Hippocampal formation (tissue), 2 donors: ENCODE results near the gene RIT2.
"Not testable (repeated sequence)": the region's sequence is repeated elsewhere in the genome, so short reads cannot be mapped to it uniquely, and the experiment has no call there.

Experiments used
- DNase-seq, 2 donors: peaks; one replicate each; lab custom pipeline; 2025; lab: John Stamatoyannopoulos, UW

Gene RIT2

GRCh38 chr18:42838546-42839145, 276.8 kb downstream of the RIT2 start:
- no peak for DNase-seq

GRCh38 chr18:42830936-42831335, 284.5 kb downstream of the RIT2 start:
- DNase-seq = no peak

DNA sequence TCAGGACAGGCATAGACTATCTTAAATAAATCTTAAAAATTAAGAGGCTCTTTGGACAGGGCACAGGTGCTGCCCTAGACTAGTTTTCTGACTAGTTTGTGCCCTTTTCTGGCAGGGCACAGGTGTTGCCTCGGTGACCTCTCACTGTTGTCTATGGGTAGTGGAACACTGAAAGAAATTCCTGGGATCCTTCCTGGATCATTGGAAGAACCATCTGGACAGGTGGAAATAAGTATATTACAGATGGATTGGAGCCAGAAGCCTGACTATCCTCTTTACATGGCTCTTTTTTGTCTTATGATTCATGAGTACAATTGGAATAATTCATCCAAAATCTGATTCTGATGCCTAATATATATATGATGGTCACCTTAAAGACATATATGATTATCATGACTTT, 286.6 kb downstream of the RIT2 start:
- no peak for DNase-seq

- DNase-seq = no peak
Observed at GRCh38 chr18:42824178-42824577, 291.3 kb downstream of the RIT2 start.

DNA sequence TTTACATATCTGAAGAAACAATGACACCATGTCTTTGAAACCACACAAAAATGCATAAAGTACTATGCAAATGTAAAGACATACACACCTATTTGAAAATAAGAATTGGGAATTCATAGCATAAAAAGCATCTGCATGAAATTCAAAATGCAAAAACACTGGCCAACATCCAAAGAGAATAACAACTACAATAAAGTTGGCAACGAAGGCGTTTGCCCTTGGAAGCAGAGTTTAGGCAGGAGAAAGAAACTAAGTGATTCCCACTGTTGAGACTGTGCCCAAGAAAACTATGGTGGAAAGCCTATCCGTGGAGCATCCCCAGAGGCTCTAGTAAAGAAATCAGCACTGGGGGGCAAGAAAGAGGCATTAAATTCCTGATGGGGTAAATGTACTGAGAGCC, 292.8 kb downstream of the RIT2 start:
- DNase-seq = no peak

DNA sequence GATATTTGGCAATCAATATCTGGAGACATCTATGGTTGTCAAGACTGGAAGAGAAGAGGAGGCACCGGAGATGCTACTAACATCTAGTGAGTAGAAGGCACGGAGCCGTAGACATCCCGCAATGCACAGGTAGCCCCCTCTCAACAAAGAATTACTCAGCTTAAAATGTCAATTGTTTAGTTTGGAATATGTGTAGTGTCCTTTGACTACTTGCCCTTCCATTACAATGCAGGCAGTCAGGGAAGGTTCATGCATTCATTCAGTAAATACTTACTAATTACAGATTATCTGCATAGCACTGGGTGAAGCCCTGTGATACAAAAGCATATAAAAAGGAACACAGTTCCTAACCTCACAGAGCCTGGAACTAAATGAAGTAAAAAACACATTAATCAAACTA, 294.0 kb downstream of the RIT2 start:
- DNase-seq = no peak

DNA sequence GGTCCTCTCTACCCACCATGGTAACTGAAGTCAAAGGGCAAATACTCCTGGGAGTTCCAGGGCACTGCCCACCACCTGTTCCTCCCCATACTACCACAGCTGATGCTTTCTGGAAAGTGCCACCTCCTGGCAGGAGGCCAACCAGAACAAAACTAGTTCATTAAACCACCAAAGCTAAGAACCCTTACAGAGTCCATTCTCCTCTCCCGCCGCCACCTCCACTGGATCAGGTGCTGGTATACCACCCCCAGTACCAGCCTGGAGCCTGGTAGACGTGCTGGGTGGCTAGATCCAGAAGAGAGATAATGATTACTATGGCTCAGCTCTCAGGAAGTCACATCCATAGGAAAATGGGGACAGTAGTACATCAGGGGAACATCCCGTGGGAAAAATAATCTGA, 300.9 kb downstream of the RIT2 start:
- DNase-seq = no peak

DNA sequence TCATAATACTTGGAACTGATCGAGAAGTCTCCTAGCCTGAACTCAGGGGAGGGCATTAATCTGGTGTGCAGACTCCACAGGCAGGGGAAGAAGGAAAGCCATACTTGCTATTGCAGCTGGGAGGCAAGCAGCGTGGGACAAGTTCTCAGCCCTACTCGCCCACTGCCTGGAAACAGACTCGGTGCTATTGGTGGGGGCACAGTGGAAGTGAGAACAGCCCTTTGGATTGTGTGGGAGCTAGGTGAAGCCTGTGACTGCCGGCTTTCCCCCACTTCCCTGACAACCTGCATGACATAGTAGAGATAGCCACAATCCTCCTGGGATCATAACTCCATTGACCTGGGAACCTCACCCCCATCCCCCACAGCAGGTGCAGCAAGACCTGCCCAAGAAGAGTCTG, 301.3 kb downstream of the RIT2 start:
- no peak for DNase-seq

- DNase-seq = no peak
Observed at GRCh38 chr18:42813570-42813969, 301.9 kb downstream of the RIT2 start.

DNA sequence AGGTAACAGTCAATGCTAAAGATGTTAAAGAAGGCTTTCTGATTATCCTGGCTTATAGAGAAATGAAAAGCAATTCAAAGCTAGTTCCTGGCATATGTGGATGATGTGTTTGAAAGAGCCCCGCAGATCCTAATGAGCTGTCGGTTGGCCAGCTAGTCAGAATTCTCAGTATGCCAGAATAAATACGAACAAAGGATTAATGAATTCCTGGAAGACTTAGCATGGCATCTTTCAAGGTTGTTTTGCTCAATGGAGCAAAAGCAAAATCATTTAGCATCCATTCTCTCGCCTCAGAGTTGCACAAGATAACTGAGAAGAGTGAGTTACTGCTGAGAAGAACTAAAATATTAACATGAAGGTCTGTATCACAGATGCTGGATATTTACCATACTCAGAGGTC, 307.6 kb downstream of the RIT2 start:
- DNase-seq = peak in 1 of 2 donors; percentile 6

DNA sequence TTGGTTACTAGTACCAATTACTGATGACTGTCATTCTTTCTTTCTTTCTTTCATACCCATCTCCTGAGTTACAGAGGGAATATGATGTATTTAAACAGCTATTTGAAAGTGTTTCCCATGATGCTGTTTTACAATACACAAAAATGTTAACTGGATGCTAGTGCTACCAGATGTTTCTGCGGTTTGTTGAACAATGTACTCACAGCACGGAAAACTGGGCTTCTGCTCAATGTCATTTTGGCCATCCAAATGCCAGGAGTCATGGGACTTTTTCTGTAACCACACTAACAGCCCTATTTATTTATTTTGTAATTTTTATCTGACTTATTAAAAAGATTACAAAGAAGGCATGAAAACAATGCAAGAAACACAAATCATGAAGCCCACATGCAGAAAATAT, 313.8 kb downstream of the RIT2 start:
- DNase-seq = no peak

DNA sequence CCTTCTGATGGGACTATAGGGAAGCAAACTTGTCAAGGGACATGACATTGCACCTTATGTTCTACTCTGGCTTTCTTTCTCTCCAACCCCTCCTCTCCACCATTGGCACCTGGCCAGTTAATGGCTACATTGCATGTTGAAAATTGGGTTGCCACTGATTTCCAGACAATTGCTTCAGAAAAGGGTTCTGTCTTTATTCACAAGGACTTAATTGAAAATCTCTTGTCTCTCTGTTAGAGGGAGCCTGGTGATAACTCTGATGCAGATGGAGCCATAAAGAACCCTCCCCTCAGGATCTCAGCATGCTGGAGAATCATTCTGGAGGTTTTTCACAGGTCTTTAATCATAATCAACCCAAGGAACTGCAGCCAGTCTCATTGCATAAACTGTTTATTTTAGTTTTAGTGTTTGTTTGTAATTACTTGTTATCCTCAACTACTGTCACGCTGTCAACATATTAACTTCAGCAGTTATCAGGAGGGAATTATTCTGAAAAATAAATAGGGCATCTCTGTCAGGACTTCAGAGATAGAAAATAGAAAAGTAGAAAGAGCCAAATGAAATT, 316.8 kb downstream of the RIT2 start:
- no peak for DNase-seq

DNA sequence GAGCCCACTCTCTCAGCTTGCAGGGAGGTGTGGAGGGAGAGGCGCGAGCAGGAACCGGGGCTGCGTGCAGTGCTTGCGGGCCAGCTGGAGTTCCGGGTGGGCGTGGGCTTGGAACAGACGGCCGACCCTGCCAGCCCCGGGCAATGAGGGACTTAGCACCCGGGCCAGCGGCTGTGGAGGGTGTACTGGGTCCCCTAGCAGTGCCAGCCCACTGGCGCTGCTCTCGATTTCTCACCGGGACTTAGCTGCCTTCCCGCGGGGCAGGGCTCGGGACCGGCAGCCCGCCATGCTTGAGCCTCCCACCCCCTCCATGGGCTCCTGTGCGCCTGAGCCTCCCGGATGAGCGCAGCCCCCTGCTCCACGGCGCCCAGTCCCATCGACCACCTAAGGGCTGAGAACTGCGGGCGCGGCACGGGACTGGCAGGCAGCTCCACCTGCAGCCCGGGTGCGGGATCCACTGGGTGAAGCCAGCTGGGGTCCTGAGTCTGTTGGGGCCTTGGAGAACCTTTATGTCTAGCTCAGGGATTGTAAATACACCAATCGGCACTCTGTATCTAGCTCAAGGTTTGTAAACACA, 320.2 kb downstream of the RIT2 start:
- DNase-seq = not testable (repeated sequence)

DNA sequence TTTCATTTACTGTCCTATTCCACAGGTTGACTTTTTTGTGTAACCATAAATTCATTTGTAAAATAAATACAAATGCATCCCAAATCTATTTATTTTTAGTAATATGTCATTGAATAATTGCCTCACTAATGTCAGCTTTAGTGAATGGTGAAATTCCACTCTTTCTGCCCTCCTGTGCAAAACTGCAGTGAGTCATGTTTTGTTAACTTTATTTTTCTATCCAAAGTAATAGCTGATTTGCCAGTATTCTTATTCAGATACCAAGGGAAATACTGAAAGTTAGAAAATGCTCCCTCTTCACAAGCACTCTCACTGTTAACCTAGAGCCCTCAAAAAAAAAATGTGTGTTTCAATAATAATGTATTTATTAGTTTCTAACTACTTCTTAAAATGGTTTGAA, 322.8 kb downstream of the RIT2 start:
- DNase-seq = no peak

DNA sequence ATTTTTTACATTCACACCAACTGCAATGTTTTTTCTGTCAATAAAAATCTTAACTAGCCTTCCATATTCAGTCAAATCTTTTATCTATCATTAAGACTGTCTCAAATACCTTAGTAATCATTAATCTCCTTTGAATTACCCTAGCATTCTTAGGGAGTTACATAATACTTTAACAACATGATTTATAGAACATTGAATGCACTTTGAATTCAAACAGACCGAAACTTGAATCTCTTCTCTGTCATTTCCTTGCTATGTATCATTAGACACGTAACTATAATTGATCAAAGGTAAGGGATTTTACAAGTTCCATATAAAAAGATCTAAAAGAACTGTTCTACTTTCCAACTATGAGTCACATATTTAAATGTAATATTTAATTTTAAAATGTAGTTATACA, 330.9 kb downstream of the RIT2 start:
- DNase-seq = no peak

DNA sequence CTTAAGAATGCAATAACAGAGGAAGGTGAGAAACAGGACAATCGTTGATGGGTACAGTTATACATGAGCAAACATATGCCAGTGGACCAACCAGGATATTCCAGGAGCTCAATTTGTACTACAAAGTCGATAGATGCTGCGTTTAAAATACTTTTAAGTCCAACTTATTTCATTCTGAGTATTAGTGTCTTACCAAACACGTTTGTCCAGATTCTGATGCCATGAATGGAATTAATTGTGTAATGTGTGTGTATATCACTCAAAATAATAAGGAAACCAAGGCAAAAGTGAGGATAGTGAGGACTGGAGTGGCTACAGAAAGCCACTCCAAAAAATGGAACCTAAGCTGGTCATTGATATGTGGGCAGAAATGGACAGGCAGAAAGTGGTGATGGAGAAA, 332.6 kb downstream of the RIT2 start:
- DNase-seq = no peak

DNA sequence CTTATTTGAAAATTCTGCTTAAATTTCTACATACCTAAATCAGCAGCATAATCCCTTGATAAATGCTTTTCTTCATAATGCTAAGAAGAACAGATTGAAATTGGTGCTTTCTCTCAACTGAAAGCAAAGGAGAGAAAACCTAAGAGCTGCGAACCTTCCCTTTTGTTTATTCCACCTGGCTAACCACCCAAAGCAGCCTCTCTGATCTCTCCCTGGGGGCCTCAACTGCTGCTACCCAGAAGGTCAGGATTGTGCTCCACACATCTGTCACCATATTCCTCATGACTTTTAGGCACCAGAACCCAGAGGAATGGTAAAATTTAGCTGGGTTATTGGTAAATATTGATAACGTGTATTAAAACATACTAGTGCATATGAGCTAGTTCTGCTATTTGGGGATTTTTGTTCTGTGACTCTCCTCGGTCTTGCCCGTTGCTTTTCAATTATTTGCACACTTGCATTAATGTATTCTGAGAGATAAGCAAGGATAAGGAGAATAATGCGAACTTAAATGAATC, 334.1 kb downstream of the RIT2 start:
- no peak for DNase-seq

DNA sequence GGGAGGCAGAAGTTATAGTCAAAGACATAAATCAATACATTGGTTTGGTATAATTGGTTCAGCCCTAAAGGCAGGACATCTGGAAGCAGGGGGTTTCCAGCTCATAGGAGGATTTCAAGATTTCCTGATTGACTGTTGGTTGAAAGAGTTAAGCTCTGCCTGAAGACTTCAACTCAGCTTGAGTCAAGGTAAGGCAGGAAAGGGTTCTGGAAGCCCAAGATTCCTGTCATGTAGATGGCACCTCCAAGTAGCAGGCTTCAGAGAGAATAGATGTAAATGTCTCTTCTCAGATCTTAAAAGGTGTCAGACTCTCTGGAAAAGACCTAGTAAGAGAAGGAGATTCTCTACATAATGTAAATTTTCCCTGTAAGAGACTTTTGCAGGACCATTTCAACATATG, 335.3 kb downstream of the RIT2 start:
- DNase-seq = no peak

DNA sequence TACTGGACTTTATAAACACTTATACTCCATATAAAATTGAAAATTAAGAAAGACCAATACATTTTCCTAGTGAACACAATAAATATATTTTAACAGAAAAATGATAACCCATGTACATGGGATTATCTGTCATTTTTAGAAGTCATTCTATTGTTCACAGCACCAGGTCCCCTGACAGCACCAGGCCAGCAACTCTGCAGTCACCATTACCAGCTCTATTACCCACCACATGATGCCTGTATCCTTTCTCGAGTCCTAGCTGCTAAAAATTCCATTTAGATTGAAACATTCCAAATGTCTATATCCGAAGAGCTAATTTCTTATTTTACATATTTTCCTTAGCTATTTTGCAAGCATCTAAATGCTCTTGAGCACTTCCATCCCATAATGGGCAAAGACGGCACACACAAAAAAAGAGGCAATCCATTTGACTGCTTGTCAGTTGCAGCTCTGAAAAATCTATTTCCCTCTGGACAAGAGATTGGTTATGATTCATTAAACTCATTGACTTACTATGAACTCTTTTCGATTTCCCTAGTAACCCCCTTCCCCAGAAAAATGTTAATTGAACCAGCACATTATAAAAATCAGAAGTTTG, 336.9 kb downstream of the RIT2 start:
- no peak for DNase-seq

DNA sequence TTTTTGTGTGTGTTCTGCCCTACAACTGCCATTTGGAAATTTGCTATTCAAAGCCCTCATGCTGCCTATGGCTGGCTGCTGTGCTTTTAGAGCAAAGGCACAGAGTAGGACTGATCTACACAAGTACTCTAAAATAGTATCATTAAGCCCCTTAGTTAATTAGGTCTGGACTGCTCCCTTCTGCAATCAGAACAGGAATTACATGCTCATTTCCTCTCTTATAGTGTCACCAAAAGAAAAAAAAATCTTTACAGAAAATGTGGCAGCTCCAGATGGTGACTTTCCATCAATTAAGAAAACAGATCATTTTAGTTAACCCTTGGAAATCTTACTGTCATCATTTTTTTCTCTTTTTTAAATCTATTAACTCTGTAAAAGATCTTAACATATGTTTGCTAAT, 337.5 kb downstream of the RIT2 start:
- DNase-seq = no peak

GRCh38 chr18:42773870-42774269, 341.6 kb downstream of the RIT2 start:
- no peak for DNase-seq

GRCh38 chr18:42771936-42772335, 343.5 kb downstream of the RIT2 start:
- DNase-seq = no peak

DNA sequence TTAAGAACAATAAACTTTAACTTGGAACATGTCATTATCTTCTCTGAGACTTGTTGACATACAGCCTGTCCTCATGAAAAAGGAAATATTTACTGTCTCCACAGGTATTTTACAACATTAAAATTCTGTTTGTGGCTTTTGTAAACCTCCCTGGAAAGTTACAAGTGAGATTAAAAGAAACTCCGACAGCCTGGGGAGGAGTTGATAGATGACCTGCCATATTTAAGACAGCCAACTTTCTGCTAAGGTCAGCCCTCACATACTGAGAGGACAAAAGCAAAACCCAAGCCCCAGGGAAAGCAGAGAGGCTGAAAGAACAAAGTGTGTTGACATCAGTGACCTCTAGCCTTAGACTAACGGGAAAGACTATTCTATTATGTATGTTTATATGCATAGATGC, 350.2 kb downstream of the RIT2 start:
- no peak for DNase-seq
